HepG2 (cell line): ENCODE results near the gene PCDHGB6.

Experiments used
- CC2D1A ChIP-seq: sonication (generic); formaldehyde crosslinking; IDR thresholded peaks from 2 replicates; pipeline ENCODE4 v1.8.1; 2023; ENCODE audit warnings: mild to moderate bottlenecking, missing genetic modification reagents
- SMARCC2 ChIP-seq: fragments of 450-650 bp; IDR thresholded peaks from 2 replicates; pipeline ENCODE4 v1.6.1; 2017; ENCODE audit warnings: antibody characterized with exemption, mild to moderate bottlenecking

- TF ChIP-seq CC2D1A = no peak
- TF ChIP-seq SMARCC2 = no peak
Observed at GRCh38 chr5:141398608-141399007, 9.2 kb upstream of the PCDHGB6 start.
